ENCODE data around the gene TBC1D26. TPM values are rescaled to one million over a fixed set of nuclear protein-coding genes. Genes with fewer than 3 reads are reported as not detected.
"Not testable (repeated sequence)": the region's sequence is repeated elsewhere in the genome, so short reads cannot be mapped to it uniquely, and the experiment has no call there.

TBC1D26 gene
- total RNA-seq, 2 donors from 2014 or later = not detected

DNA sequence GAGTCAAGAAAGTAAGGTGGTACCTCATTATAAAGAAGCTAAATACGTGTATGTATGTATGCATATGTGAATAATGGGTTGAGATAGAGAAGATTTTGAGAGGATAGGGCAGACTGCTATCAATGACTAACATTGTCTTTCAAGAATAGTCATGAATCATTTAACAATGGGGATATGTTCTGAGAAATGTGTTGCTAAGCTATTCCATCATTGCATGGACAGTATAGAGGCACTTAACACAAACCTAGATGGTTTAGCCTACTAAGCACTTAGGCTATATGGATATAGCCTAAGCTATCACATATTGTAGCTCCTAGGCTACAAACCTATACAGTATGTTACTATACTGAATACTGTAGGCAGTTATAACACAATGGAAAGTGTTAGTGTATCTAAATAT is 45.2 kb downstream of the TBC1D26 start:
- no peak for TF ChIP-seq CTCF (IDR thresholded peaks at IDR 0.05)
- no peak for DNase-seq
- H3K9me3 ChIP-seq = no peaks in the 10 kb centered on the region
- H3K27me3 ChIP-seq = no peaks in the 10 kb centered on the region
- no peak overlapping the region for H3K4me3 ChIP-seq
- H3K9ac ChIP-seq (ENCODE audit: low read depth in 2 of 2, low read length in 2 of 2) = no peak overlapping the region
- no peaks in the 10 kb centered on the region for H3K36me3 ChIP-seq
- H3K27ac ChIP-seq = no peak overlapping the region
- intact Hi-C loops (cut with DNase I) = no loop called here
- no peaks in the 10 kb centered on the region for H3K4me1 ChIP-seq

DNA sequence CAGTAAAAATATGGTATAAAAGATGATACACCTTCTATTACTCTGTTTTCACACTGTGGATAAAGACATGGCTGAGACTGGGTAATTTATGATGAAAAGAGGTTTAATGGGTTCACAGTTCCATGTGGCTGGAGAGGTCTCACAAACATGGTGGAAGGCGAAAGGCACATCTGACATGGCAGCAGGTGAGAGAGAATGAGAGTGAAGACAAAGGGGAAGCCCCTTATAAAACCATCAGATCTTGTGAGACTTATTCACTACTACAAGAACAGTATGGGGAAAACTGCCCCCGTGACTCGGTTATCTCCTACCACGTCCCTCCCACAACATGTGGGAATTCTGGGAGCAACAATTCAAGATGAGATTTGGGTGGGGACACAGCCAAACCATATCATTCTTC is 45.6 kb downstream of the TBC1D26 start:
- Histone ChIP-seq H3K4me3 (no peak overlapping the region), H3K9me3 (no peaks in the 10 kb centered on the region), H3K36me3 (no peaks in the 10 kb centered on the region), H3K27ac (no peak overlapping the region), H3K9ac (ENCODE audit: low read depth in 2 of 2, low read length in 2 of 2) (no peak overlapping the region), H3K4me1 (no peaks in the 10 kb centered on the region), H3K27me3 (no peaks in the 10 kb centered on the region)
- intact Hi-C loops (cut with DNase I) = no loop called here
- no peak for TF ChIP-seq CTCF (IDR thresholded peaks at IDR 0.05)
- DNase-seq = no peak

DNA sequence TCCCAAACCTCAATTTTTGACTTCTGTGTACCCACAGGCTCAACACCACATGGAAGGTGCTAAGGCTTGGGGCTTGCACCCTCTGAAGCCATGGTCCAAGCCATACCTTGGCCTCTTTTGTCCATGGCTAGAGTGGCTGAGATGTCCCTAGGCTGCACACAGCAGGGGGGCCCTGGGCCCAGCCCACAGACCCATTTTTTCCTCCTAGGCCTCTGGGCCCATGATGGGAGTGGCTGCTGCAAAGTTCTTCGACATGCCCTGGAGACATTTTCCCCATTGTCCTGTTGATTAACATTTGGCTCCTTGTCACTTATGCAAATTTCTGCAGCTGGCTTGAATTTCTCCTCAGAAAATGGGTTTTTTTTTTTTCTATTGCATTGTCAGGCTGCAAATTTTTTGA is 47.0 kb downstream of the TBC1D26 start:
- Histone ChIP-seq H3K9ac (ENCODE audit: low read depth in 2 of 2, low read length in 2 of 2) (no peak overlapping the region), H3K27ac (no peak overlapping the region), H3K4me3 (no peak overlapping the region), H3K9me3 (no peaks in the 10 kb centered on the region), H3K27me3 (no peaks in the 10 kb centered on the region), H3K36me3 (no peaks in the 10 kb centered on the region), H3K4me1 (no peaks in the 10 kb centered on the region)
- no peak for TF ChIP-seq CTCF (IDR thresholded peaks at IDR 0.05)
- DNase-seq = no peak
- intact Hi-C loops (cut with DNase I) = no loop called here

GRCh38 chr17:15780188-15780587 is 48.1 kb downstream of the TBC1D26 start:
- no peak for TF ChIP-seq CTCF (IDR thresholded peaks at IDR 0.05)
- H3K4me1 ChIP-seq = no peaks in the 10 kb centered on the region
- H3K27me3 ChIP-seq = no peaks in the 10 kb centered on the region
- no peaks in the 10 kb centered on the region for H3K36me3 ChIP-seq
- H3K27ac ChIP-seq = no peak overlapping the region
- no peaks in the 10 kb centered on the region for H3K9me3 ChIP-seq
- no peak overlapping the region for H3K4me3 ChIP-seq
- H3K9ac ChIP-seq (ENCODE audit: low read depth in 2 of 2, low read length in 2 of 2) = no peak overlapping the region
- intact Hi-C loops (cut with DNase I) = no loop called here
- DNase-seq = no peak

DNA sequence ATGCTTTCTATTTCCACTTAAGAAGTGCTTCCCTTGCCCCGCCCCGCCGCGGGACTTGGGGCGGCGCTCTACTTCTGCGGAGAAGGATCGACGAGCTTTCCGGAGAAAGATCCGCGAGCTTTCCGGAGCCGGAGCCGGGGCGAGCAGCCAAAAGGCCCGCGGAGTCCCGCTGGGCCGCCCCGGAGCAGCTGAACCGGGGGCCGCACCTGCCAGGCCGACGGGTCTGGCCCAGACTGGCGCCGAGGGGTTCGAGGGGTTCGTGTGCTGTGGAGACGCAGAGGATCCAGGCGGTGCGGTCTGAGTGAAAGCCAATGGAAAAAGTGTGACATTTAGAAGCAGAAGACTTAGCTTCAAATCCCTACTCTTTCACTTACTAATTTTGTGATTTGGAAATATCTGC is 50.8 kb downstream of the TBC1D26 start:
- no peaks in the 10 kb centered on the region for H3K36me3 ChIP-seq
- H3K4me3 ChIP-seq = peak overlapping the region; percentile 42
- H3K27me3 ChIP-seq = no peaks in the 10 kb centered on the region
- no peak overlapping the region for H3K27ac ChIP-seq
- H3K9me3 ChIP-seq = no peaks in the 10 kb centered on the region
- no peaks in the 10 kb centered on the region for H3K4me1 ChIP-seq
- intact Hi-C loops (cut with DNase I) = no loop called here
- H3K9ac ChIP-seq (ENCODE audit: low read depth in 2 of 2, low read length in 2 of 2) = peak overlapping the region in 1 of 2 donors; percentile 66
- no peak for TF ChIP-seq CTCF (IDR thresholded peaks at IDR 0.05)
- peak; percentile 62 for DNase-seq

- no peaks in the 10 kb centered on the region for H3K27me3 ChIP-seq
- H3K27ac ChIP-seq = no peak overlapping the region
- no peak overlapping the region for H3K4me3 ChIP-seq
- no peaks in the 10 kb centered on the region for H3K36me3 ChIP-seq
- intact Hi-C loops (cut with DNase I) = no loop called here
- no peak for TF ChIP-seq CTCF (IDR thresholded peaks at IDR 0.05)
- no peaks in the 10 kb centered on the region for H3K9me3 ChIP-seq
- H3K4me1 ChIP-seq = no peaks in the 10 kb centered on the region
- no peak overlapping the region for H3K9ac ChIP-seq (ENCODE audit: low read depth in 2 of 2, low read length in 2 of 2)
- DNase-seq = no peak
Measured at GRCh38 chr17:15783461-15783860, 51.4 kb downstream of the TBC1D26 start.

GRCh38 chr17:15784351-15784750 is 52.3 kb downstream of the TBC1D26 start:
- H3K27ac ChIP-seq; H3K9me3 ChIP-seq; H3K27me3 ChIP-seq; H3K9ac ChIP-seq (ENCODE audit: low read depth in 2 of 2, low read length in 2 of 2); intact Hi-C loops (cut with DNase I); H3K4me1 ChIP-seq; H3K4me3 ChIP-seq; H3K36me3 ChIP-seq: not testable (repeated sequence)
- peak; percentile 40 for DNase-seq

- intact Hi-C loops (cut with DNase I) = not testable (repeated sequence)
Measured at GRCh38 chr17:15787363-15788075, 55.4 kb downstream of the TBC1D26 start.

More at GRCh38 chr17:15787363-15788075, 55.4 kb downstream of the TBC1D26 start:
- H3K9me3 ChIP-seq; H3K4me1 ChIP-seq; H3K36me3 ChIP-seq; H3K4me3 ChIP-seq; DNase-seq; H3K9ac ChIP-seq (ENCODE audit: low read depth in 2 of 2, low read length in 2 of 2); H3K27ac ChIP-seq; H3K27me3 ChIP-seq: not testable (repeated sequence)

Measured in colonic mucosa (tissue), 4 donors.